GM12892 (cell line): Measurements from ENCODE around the gene CAP2.

Source experiments
- DNase-seq: peaks from one replicate; pipeline ENCODE4 v3.0.0; 2011; ENCODE audit not compliant: insufficient read length
- FAIRE-seq: peaks from 2 replicates; lab custom pipeline; 2011; peaks lifted over from hg19 to GRCh38; lab: Jason Lieb, UNC
- POLR2A ChIP-seq: IDR thresholded peaks from 2 replicates; pipeline ENCODE4 v1.6.1; 2011; ENCODE audit warnings: low read depth, low read length, control low read depth
- POLR2AphosphoS5 ChIP-seq: IDR thresholded peaks from 2 replicates; pipeline ENCODE4 v1.6.1; 2011; ENCODE audit warnings: low read depth, low read length, control low read depth
- TAF1 ChIP-seq: IDR thresholded peaks from 2 replicates; pipeline ENCODE4 v1.6.1; 2011; ENCODE audit warnings: low read depth, mild to moderate bottlenecking, control low read depth, low read length, borderline replicate concordance

The CAP2 gene

DNA sequence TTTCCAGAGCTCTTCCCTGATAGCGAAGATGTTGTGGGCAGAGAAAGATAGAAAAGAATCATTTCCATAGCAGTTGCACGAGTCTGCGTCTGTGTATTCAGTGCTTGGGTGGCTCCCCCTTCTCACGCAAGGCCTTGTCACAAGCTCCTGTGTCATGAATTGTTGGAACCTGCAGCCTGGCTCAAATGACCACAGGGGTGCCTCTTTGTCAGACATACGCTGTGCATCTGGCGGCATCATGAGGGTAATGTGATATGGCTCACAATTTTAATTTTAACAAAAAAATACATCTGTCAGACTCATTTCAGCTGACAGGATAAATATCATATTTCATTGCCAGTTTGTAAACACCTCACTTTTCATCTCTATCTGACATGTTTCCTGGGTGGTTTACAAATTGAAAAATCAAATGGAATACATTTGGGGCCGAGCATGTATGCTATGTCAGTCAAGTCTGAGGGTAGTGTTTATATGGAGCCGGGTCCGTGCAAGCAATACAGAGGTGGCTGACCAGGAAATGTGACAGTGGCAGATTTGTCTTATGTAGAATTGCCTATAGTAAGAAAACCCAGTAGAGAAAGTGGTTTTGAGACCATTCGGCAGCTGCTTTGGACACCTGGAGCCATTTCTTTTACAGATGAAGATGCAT, 90.9 kb downstream of the CAP2 start:
- no peak for DNase-seq
- no peak for FAIRE-seq

DNA sequence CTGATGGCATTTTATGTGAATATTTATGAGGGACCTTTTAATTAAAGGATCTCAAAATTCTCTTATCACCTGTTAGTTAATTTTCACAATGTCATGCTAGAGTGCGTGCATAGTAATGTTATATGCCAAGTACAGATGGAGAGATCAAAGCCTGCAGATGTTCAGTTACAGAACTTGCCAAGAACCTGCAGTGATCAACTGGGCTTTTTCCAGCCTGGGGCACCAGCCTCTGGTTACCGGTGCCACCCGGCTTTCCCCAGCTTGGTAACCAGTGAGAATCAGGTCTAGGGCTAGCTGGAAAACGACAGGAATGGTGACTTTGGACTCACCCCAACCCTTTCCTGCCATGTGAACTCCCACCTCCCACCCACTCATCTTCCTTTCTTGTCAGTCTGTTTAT, 91.8 kb downstream of the CAP2 start:
- no peak for TF ChIP-seq POLR2A
- TF ChIP-seq TAF1: no peak
- TF ChIP-seq POLR2AphosphoS5: no peak
- no peak for DNase-seq
- FAIRE-seq: no peak

More for the DNA sequence above, 90.9 kb downstream of the CAP2 start:
- no peak for TF ChIP-seq TAF1
- no peak for TF ChIP-seq POLR2A
- TF ChIP-seq POLR2AphosphoS5: no peak

- no peak for DNase-seq
- TF ChIP-seq POLR2A: no peak
- no peak for TF ChIP-seq POLR2AphosphoS5
- TF ChIP-seq TAF1: no peak
- no peak for FAIRE-seq
Measured at GRCh38 chr6:17485946-17486345, 92.6 kb downstream of the CAP2 start.

DNA sequence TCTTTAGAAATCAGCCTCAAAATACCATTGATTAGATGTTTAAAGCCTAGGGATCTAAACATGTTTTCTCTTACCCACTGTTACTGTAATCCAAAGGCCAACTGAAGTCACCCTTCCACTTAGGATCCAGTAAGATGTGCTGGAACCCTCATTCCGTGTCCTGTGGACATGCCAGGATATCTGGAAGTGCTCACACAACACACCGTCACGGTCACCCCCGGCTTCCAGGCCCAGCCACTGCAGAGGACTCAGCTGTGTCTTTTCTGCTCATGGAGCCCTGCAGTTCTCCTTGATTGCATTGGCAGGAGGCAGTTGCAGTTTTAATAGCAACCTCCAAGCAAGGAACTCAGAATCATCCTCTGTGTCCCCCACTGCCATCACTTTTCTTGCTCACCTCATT, 93.3 kb downstream of the CAP2 start:
- FAIRE-seq (no peak), DNase-seq (no peak)
- TF ChIP-seq POLR2A: no peak
- no peak for TF ChIP-seq POLR2AphosphoS5
- no peak for TF ChIP-seq TAF1

GRCh38 chr6:17490724-17491123, 97.3 kb downstream of the CAP2 start:
- FAIRE-seq: no peak
- TF ChIP-seq TAF1 (no peak), POLR2AphosphoS5 (no peak), POLR2A (no peak)
- DNase-seq: no peak

- DNase-seq (no peak), FAIRE-seq (no peak)
- TF ChIP-seq TAF1 (no peak), POLR2A (no peak), POLR2AphosphoS5 (no peak)
Measured at GRCh38 chr6:17491416-17492142, 98.2 kb downstream of the CAP2 start.

- FAIRE-seq (no peak), DNase-seq (no peak)
- no peak for TF ChIP-seq POLR2AphosphoS5
Measured at GRCh38 chr6:17492350-17492749, 99.0 kb downstream of the CAP2 start.

GRCh38 chr6:17493286-17493685, 99.9 kb downstream of the CAP2 start:
- TF ChIP-seq TAF1 (no peak), POLR2AphosphoS5 (no peak), POLR2A (no peak)
- DNase-seq (no peak), FAIRE-seq (no peak)

- no peak for DNase-seq
- no peak for FAIRE-seq
- no peak for TF ChIP-seq TAF1
- no peak for TF ChIP-seq POLR2AphosphoS5
- TF ChIP-seq POLR2A: no peak
Measured at GRCh38 chr6:17494177-17494576, 100.8 kb downstream of the CAP2 start.

- TF ChIP-seq POLR2A: no peak
- TF ChIP-seq POLR2AphosphoS5: no peak
- TF ChIP-seq TAF1: no peak
- FAIRE-seq (no peak), DNase-seq (no peak)
Measured at GRCh38 chr6:17494919-17495318, 101.5 kb downstream of the CAP2 start.

DNA sequence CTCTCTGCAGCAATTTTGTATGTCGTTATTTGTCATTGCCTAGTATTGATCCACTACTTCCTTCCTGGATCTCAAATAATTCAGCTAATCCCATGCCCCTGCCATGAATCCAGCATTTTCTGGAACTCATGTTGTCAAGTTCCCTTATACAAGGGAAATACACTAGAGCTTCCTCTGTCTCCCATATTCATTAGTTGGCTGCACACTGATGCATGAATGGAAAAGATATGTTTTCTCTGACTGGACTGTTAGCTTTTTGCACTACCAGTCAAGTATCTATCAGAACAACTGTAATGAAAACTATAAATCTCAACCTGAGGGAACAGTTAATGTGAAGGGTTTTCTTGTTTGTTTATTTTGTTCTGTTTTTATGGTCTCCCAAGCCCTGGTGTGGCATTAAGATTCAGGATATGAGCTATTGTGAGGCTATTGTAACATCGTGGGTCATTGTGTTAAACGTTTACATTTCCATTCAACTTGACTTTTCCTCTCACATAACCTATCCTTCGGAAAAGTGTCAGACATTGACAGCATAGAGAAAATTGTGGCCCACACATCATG, 104.2 kb downstream of the CAP2 start:
- DNase-seq: no peak
- no peak for FAIRE-seq
- no peak for TF ChIP-seq TAF1
- no peak for TF ChIP-seq POLR2AphosphoS5
- TF ChIP-seq POLR2A: no peak

- FAIRE-seq (no peak), DNase-seq (no peak)
Measured at GRCh38 chr6:17501442-17501841, 108.0 kb downstream of the CAP2 start.

More at GRCh38 chr6:17501442-17501841, 108.0 kb downstream of the CAP2 start:
- no peak for TF ChIP-seq POLR2AphosphoS5
- no peak for TF ChIP-seq TAF1
- no peak for TF ChIP-seq POLR2A
